K562 (cell line): ENCODE measurements around the gene TARBP2. TPM values are rescaled to one million over a fixed set of nuclear protein-coding genes. Genes with fewer than 3 reads are reported as not detected.

Source experiments
- ARNT ChIP-seq, 2 experiments: fragments of 450-650 bp; IDR thresholded peaks; 2 replicates each; pipeline ENCODE4 v1.6.1; 2016; ENCODE audit warnings: mild to moderate bottlenecking in 1 of 2
- ATF6 ChIP-seq: sonication (generic); formaldehyde crosslinking; IDR thresholded peaks from 2 replicates; pipeline ENCODE4 v1.4.0; 2020; ENCODE audit warnings: mild to moderate bottlenecking, missing genetic modification reagents
- BMI1 ChIP-seq: fragments of 150-350 bp; IDR thresholded peaks from 2 replicates; pipeline ENCODE4 v1.6.1; 2014; ENCODE audit warnings: low read length
- BRCA1 ChIP-seq, 2 experiments: fragments of 450-650 bp in 1 of 2; sonication (generic) in 1 of 2; formaldehyde crosslinking in 1 of 2; IDR thresholded peaks; 2 replicates each; pipeline versions ENCODE4 v1.5.0 to v1.6.1; 2017 to 2020; ENCODE audit warnings: mild to moderate bottlenecking in 1 of 2, missing genetic modification reagents in 1 of 2
- FOXJ3 ChIP-seq: sonication (generic); formaldehyde crosslinking; IDR thresholded peaks from 2 replicates; pipeline ENCODE4 v1.4.0; 2020; ENCODE audit warnings: mild to moderate bottlenecking, missing genetic modification reagents
- GATAD2B ChIP-seq: fragments of 450-650 bp; IDR thresholded peaks from 2 replicates; pipeline ENCODE4 v1.6.1; 2017; ENCODE audit warnings: mild to moderate bottlenecking, borderline replicate concordance
- GTF2A2 ChIP-seq: IDR thresholded peaks from 2 replicates; pipeline ENCODE4 v1.6.1; 2016; ENCODE audit warnings: mild to moderate bottlenecking, missing genetic modification characterization, missing compliant biosample characterization
- KDM2B ChIP-seq: fragments of 250-450 bp; sonication (Bioruptor Pico); IDR thresholded peaks from 2 replicates; pipeline ENCODE4 v1.8.0; 2021; ENCODE audit warnings: mild to moderate bottlenecking, moderate library complexity
- KDM4B ChIP-seq, 2 experiments: fragments of 450-650 bp in 1 of 2; sonication (generic) in 1 of 2; IDR thresholded peaks; 2 replicates each; pipeline ENCODE4 v1.6.1; 2016 to 2017; ENCODE audit warnings: borderline replicate concordance in 2 of 2, antibody characterized with exemption in 1 of 2, low read depth in 1 of 2, mild to moderate bottlenecking in 1 of 2
- KLF13 ChIP-seq: fragments of 450-650 bp; IDR thresholded peaks from 2 replicates; pipeline ENCODE4 v1.6.1; 2016; ENCODE audit warnings: missing genetic modification characterization, low read depth, mild to moderate bottlenecking, missing compliant biosample characterization, moderate library complexity, borderline replicate concordance
- L3MBTL2 ChIP-seq: fragments of 450-650 bp; IDR thresholded peaks from 2 replicates; pipeline ENCODE4 v1.6.1; 2016; ENCODE audit warnings: mild to moderate bottlenecking, moderate library complexity
- MEIS2 ChIP-seq: fragments of 450-650 bp; IDR thresholded peaks from 2 replicates; pipeline ENCODE4 v1.6.1; 2014; ENCODE audit warnings: mild to moderate bottlenecking; ENCODE audit not compliant: partially characterized antibody
- MTA3 ChIP-seq: fragments of 450-650 bp; formaldehyde crosslinking; IDR thresholded peaks from 2 replicates; pipeline ENCODE4 v1.6.1; 2017; ENCODE audit warnings: mild to moderate bottlenecking, borderline replicate concordance
- PURB ChIP-seq: sonication (generic); formaldehyde crosslinking; IDR thresholded peaks from 2 replicates; pipeline ENCODE4 v1.9.0; 2021; ENCODE audit warnings: low read depth, mild to moderate bottlenecking, missing genetic modification reagents
- SMARCC2 ChIP-seq: fragments of 450-650 bp; IDR thresholded peaks from 2 replicates; pipeline ENCODE4 v1.6.1; 2017; ENCODE audit warnings: antibody characterized with exemption, moderate library complexity, mild to moderate bottlenecking, low read depth
- TAF7 ChIP-seq: fragments of 450-650 bp; IDR thresholded peaks from 2 replicates; pipeline ENCODE4 v1.6.1; 2016; ENCODE audit warnings: missing genetic modification characterization, missing compliant biosample characterization
- TAL1 ChIP-seq: fragments of 450-650 bp; IDR thresholded peaks from 2 replicates; pipeline ENCODE4 v1.6.1; 2016; ENCODE audit warnings: mild to moderate bottlenecking
- THRB ChIP-seq: fragments of 450-650 bp; formaldehyde crosslinking; conservative IDR thresholded peaks from 2 replicates; pipeline ENCODE4 v1.4.0; 2022; ENCODE audit warnings: mild to moderate bottlenecking, missing genetic modification characterization
- TSC22D4 ChIP-seq: fragments of 450-650 bp; IDR thresholded peaks from 2 replicates; pipeline ENCODE4 v1.6.1; 2016; ENCODE audit warnings: missing genetic modification characterization, missing biosample characterization, control low read depth
- ZC3H4 ChIP-seq: sonication (generic); formaldehyde crosslinking; IDR thresholded peaks from 2 replicates; pipeline ENCODE4 v1.9.0; 2021; ENCODE audit warnings: missing genetic modification reagents, borderline replicate concordance
- ZNF146 ChIP-seq: IDR thresholded peaks from one replicate; pipeline ENCODE4 v1.6.1; 2018; ENCODE audit warnings: missing compliant biosample characterization; ENCODE audit not compliant: unreplicated experiment
- ZNF511 ChIP-seq: sonication (generic); formaldehyde crosslinking; IDR thresholded peaks from 2 replicates; pipeline ENCODE4 v1.8.0; 2022; ENCODE audit warnings: mild to moderate bottlenecking, missing genetic modification reagents
- polyA plus RNA-seq, 8 experiments: library from polyadenylated mRNA; depleted of rRNA in 4 of 8; stranded (reverse) in 5 of 8; unstranded in 3 of 8; fragments of >200 nt; fragmentation: Nextera tagmentation in 2 of 8; fragmentation: Illumina TruSeq in 1 of 8; extraction: Ambion mirVana in 2 of 8; extraction: Trizol in 1 of 8; gene quantifications; 2 replicates each; pipeline versions ENCODE4 v1.2.1 to v1.2.3, GENCODE V29; 2011 to 2014; ENCODE audit warnings: inconsistent platforms in 1 of 8, missing spikeins in 1 of 8
- total RNA-seq, 7 experiments: library from RNA; depleted of rRNA in 6 of 7; stranded (reverse); fragments of >200 nt in 6 of 7; fragmentation: Illumina TruSeq in 2 of 7; extraction: Trizol in 2 of 7; gene quantifications; 2 replicates each; pipeline versions ENCODE4 v1.2.1 to v1.2.3, GENCODE V29; 2011 to 2021; ENCODE audit warnings: low replicate concordance in 1 of 7
- TF ChIP-seq, protein P1 (sequence below): fragments of 450-650 bp; formaldehyde crosslinking; IDR thresholded peaks from 2 replicates; pipeline ENCODE4 v1.4.0; 2020; ENCODE audit warnings: mild to moderate bottlenecking, mixed read lengths
- TF ChIP-seq, protein P2 (sequence below): fragments of 250-450 bp; sonication (Bioruptor Pico); IDR thresholded peaks from 2 replicates; pipeline ENCODE4 v1.5.0; 2021

The TARBP2 gene
- total and polyA plus RNA-seq, 9 of the 15 experiments (the other 6 are each of a cell fraction or from before 2014, with no cell fraction given) = 5.6 to 69.0 (median 44.6) TPM

- TF ChIP-seq MEIS2 (no peak), TAL1 (no peak), THRB (CRISPR knock-in tag) (no peak), ZNF146 (CRISPR knock-in tag) (no peak), ATF6 (CRISPR knock-in tag) (no peak), TSC22D4 (no peak), TAF7 (tag) (no peak), GATAD2B (no peak), KLF13 (tag) (no peak; the same call in 1 of the 2 replicates), PURB (no peak), ARNT (IDR thresholded peaks at IDR 0.05) (no peak), MTA3 (no peak), BMI1 (no peak), GTF2A2 (tag) (no peak), SMARCC2 (no peak), ZNF511 (no peak; the same call in 1 of the 2 replicates), L3MBTL2 (no peak; the same call in 1 of the 2 replicates), FOXJ3 (no peak), ZC3H4 (CRISPR knock-in tag) (no peak), KDM4B (IDR thresholded peaks at IDR 0.05; ENCODE audit: borderline replicate concordance in 2 of 2, low read depth in 1 of 2) (no peak), KDM2B (no peak), BRCA1 (IDR thresholded peaks at IDR 0.05) (no peak), BRCA1 (CRISPR knock-in tag; IDR thresholded peaks at IDR 0.05) (no peak)
- TF ChIP-seq, protein P1, sequence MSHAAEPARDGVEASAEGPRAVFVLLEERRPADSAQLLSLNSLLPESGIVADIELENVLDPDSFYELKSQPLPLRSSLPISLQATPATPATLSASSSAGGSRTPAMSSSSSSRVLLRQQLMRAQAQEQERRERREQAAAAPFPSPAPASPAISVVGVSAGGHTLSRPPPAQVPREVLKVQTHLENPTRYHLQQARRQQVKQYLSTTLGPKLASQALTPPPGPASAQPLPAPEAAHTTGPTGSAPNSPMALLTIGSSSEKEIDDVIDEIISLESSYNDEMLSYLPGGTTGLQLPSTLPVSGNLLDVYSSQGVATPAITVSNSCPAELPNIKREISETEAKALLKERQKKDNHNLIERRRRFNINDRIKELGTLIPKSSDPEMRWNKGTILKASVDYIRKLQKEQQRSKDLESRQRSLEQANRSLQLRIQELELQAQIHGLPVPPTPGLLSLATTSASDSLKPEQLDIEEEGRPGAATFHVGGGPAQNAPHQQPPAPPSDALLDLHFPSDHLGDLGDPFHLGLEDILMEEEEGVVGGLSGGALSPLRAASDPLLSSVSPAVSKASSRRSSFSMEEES (CRISPR knock-in tag) = no peak
- TF ChIP-seq, protein P2, sequence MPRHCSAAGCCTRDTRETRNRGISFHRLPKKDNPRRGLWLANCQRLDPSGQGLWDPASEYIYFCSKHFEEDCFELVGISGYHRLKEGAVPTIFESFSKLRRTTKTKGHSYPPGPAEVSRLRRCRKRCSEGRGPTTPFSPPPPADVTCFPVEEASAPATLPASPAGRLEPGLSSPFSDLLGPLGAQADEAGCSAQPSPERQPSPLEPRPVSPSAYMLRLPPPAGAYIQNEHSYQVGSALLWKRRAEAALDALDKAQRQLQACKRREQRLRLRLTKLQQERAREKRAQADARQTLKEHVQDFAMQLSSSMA (CRISPR knock-in tag) = no peak
Observed at GRCh38 chr12:53501615-53502181, 615 bp downstream of the TARBP2 start (continued).
